IMR-90 (cell line): ENCODE measurements around the gene KLK13. TPM values are rescaled to one million over a fixed set of nuclear protein-coding genes. Genes with fewer than 3 reads are reported as not detected.

ENCODE experiments used
- ATAC-seq: fragments of 200-7000 bp; cut with Tn5 transposase; 2 replicates; pipeline ENCODE4 v1.9.1; 2020; ENCODE audit warnings: low read depth, mild to moderate bottlenecking, moderate library complexity
- BruUV-seq: library from RNA; stranded (reverse); fragments of 400-500 nt; replicated peaks from 2 replicates; lab custom pipeline; 2021; lab: Mats Ljungman, UMichigan
- CTCF ChIA-PET: fragments of 300-600 bp; formaldehyde crosslinking; extraction: SDS; loops from one replicate; lab custom pipeline; 2021; ENCODE audit warnings: antibody characterized with exemption; lab: Yijun Ruan, JAX
- POLR2A ChIA-PET: fragments of 300-600 bp; sonication (Branson Sonifier 250); formaldehyde crosslinking; loops from one replicate; lab custom pipeline; 2022; ENCODE audit warnings: antibody characterized with exemption; ENCODE audit not compliant: unreplicated experiment; lab: Charles Lee
- DNase-seq: peaks from one replicate; pipeline ENCODE4 v3.0.0; 2013
- H2AFZ ChIP-seq: replicated peaks from 2 replicates; pipeline ENCODE3; 2013; ENCODE audit warnings: low read length, mild to moderate bottlenecking; ENCODE audit not compliant: poor library complexity
- H2AK5ac ChIP-seq: 2 replicates; pipeline ENCODE4 v1.6.1; 2013; ENCODE audit warnings: low read depth, low read length, inconsistent platforms
- H2AK9ac ChIP-seq: replicated peaks from 2 replicates; pipeline ENCODE3; 2013; ENCODE audit warnings: mild to moderate bottlenecking, low read depth, low read length, moderate library complexity; ENCODE audit not compliant: poor library complexity
- H2BK120ac ChIP-seq: 2 replicates; pipeline ENCODE4 v1.6.1; 2013; ENCODE audit warnings: low read depth, low read length, inconsistent platforms
- H2BK15ac ChIP-seq: 3 replicates; pipeline ENCODE4 v1.6.1; 2013; ENCODE audit warnings: low read depth, low read length, inconsistent platforms
- H2BK20ac ChIP-seq: 2 replicates; pipeline ENCODE4 v1.6.1; 2013; ENCODE audit warnings: low read depth, mild to moderate bottlenecking, inconsistent platforms, low read length, moderate library complexity
- H2BK5ac ChIP-seq: 2 replicates; pipeline ENCODE4 v1.6.1; 2013; ENCODE audit warnings: mild to moderate bottlenecking, low read depth, low read length, inconsistent platforms; ENCODE audit not compliant: poor library complexity, severe bottlenecking
- H3K14ac ChIP-seq: replicated peaks from 2 replicates; pipeline ENCODE4 v1.6.1; 2013; ENCODE audit warnings: low read depth, low read length, inconsistent platforms
- H3K18ac ChIP-seq: 2 replicates; pipeline ENCODE4 v1.6.1; 2013; ENCODE audit warnings: low read depth, low read length, control low read depth
- H3K23ac ChIP-seq: 2 replicates; pipeline ENCODE4 v1.6.1; 2013; ENCODE audit warnings: low read depth, low read length, inconsistent platforms
- H3K27ac ChIP-seq: 2 replicates; pipeline ENCODE4 v1.5.1; 2013; ENCODE audit warnings: mild to moderate bottlenecking, control low read depth, low read length; ENCODE audit not compliant: insufficient read depth
- H3K27me3 ChIP-seq: 2 replicates; pipeline ENCODE4 v1.6.1; 2013; ENCODE audit warnings: low read length; ENCODE audit not compliant: control insufficient read depth, insufficient read depth
- H3K36me3 ChIP-seq: 2 replicates; pipeline ENCODE4 v1.6.1; 2013; ENCODE audit warnings: low read length, mixed read lengths; ENCODE audit not compliant: control insufficient read depth, insufficient read depth
- H3K4ac ChIP-seq: 2 replicates; pipeline ENCODE4 v1.6.1; 2013; ENCODE audit warnings: low read depth, low read length, inconsistent platforms
- H3K4me1 ChIP-seq: 2 replicates; pipeline ENCODE4 v1.6.1; 2013; ENCODE audit warnings: low read length, mixed read lengths; ENCODE audit not compliant: control insufficient read depth, insufficient read depth
- H3K4me2 ChIP-seq: 2 replicates; pipeline ENCODE4 v1.6.1; 2013; ENCODE audit warnings: low read depth, mild to moderate bottlenecking, control low read depth, low read length, moderate library complexity
- H3K4me3 ChIP-seq: 2 replicates; pipeline ENCODE4 v1.5.1; 2013; ENCODE audit warnings: low read depth, mild to moderate bottlenecking, control low read depth, low read length, moderate library complexity; ENCODE audit not compliant: insufficient read depth
- H3K56ac ChIP-seq: 2 replicates; pipeline ENCODE4 v1.6.1; 2013; ENCODE audit warnings: low read length, inconsistent platforms; ENCODE audit not compliant: insufficient read depth; ENCODE audit errors: extremely low read depth
- H3K79me1 ChIP-seq, 2 experiments: 2 replicates each; pipeline ENCODE4 v1.6.1; 2013; ENCODE audit warnings: low read length in 2 of 2, inconsistent platforms in 1 of 2, low read depth in 1 of 2
- H3K9ac ChIP-seq: 2 replicates; pipeline ENCODE4 v1.6.1; 2013; ENCODE audit warnings: low read depth, low read length, control low read depth
- H3K9me1 ChIP-seq: 2 replicates; pipeline ENCODE4 v1.6.1; 2013; ENCODE audit warnings: low read length, inconsistent platforms; ENCODE audit not compliant: insufficient read depth
- H3K9me3 ChIP-seq: 2 replicates; pipeline ENCODE4 v1.6.1; 2013; ENCODE audit warnings: low read length; ENCODE audit not compliant: control insufficient read depth, insufficient read depth
- H4K20me1 ChIP-seq: 2 replicates; pipeline ENCODE4 v1.6.1; 2013; ENCODE audit warnings: low read length, inconsistent platforms; ENCODE audit not compliant: insufficient read depth
- H4K5ac ChIP-seq: 2 replicates; pipeline ENCODE4 v1.6.1; 2013; ENCODE audit warnings: mild to moderate bottlenecking, low read depth, low read length, control low read depth
- H4K8ac ChIP-seq, 2 experiments: 2 replicates each; pipeline ENCODE4 v1.6.1; 2013; ENCODE audit warnings: low read depth in 2 of 2, low read length in 2 of 2, control low read depth in 1 of 2, inconsistent platforms in 1 of 2
- H4K91ac ChIP-seq: 2 replicates; pipeline ENCODE4 v1.6.1; 2013; ENCODE audit warnings: low read depth, low read length, inconsistent platforms; ENCODE audit not compliant: insufficient read depth
- CEBPB ChIP-seq: IDR thresholded peaks from 2 replicates; pipeline ENCODE4 v1.6.1; 2012; ENCODE audit warnings: low read depth, low read length, improper control_type of control experiment
- CTCF ChIP-seq: conservative IDR thresholded peaks from 2 replicates; pipeline ENCODE4 v1.5.1; 2012; ENCODE audit warnings: mild to moderate bottlenecking, low read depth, low read length, improper control_type of control experiment
- ELK1 ChIP-seq: fragments of 150-350 bp; IDR thresholded peaks from 2 replicates; pipeline ENCODE4 v1.6.1; 2016; ENCODE audit warnings: low read depth, mild to moderate bottlenecking, low read length, moderate library complexity, borderline replicate concordance
- NFE2L2 ChIP-seq: fragments of 150-350 bp; IDR thresholded peaks from 2 replicates; pipeline ENCODE4 v1.6.1; 2016; ENCODE audit warnings: low read depth, mild to moderate bottlenecking, low read length
- RAD21 ChIP-seq: IDR thresholded peaks from 2 replicates; pipeline ENCODE4 v1.6.1; 2012; ENCODE audit warnings: low read length, improper control_type of control experiment
- RCOR1 ChIP-seq: IDR thresholded peaks from 2 replicates; pipeline ENCODE4 v1.6.1; 2012; ENCODE audit warnings: mild to moderate bottlenecking, low read length, improper control_type of control experiment; ENCODE audit not compliant: insufficient replicate concordance
- USF2 ChIP-seq: fragments of 150-350 bp; IDR thresholded peaks from 2 replicates; pipeline ENCODE4 v1.6.1; 2017; ENCODE audit warnings: mild to moderate bottlenecking, antibody characterized with exemption, low read length, low read depth
- WGBS, 2 experiments: methylation state at CpG; one replicate each; pipeline versions ENCODE4 v1.1.5 to v1.1.7; 2013; ENCODE audit warnings: missing lambda C conversion rate in 2 of 2; ENCODE audit not compliant: insufficient read length in 1 of 2; ENCODE audit errors: extremely low coverage in 2 of 2; 5-methylcytosine and 5-hydroxymethylcytosine counted together
- dilution Hi-C: fragments of 300-500 bp; cut with HindIII; formaldehyde crosslinking; loops from one replicate; pipeline ENCODE4 v1.14.3; 2018; ENCODE audit warnings: low sequenced_read_pairs; ENCODE audit not compliant: unreplicated experiment
- in situ Hi-C: fragments of 300-500 bp; cut with MboI; formaldehyde crosslinking; loops from 3 replicates; pipeline ENCODE4 v1.14.3; 2019; ENCODE audit warnings: low sequenced_read_pairs, inconsistent platforms, mixed read lengths
- intact Hi-C: fragments of 100-400 bp; cut with micrococcal nuclease; formaldehyde crosslinking; loops from 2 replicates; pipeline ENCODE4 v1.10.0; 2022
- polyA plus RNA-seq, 3 experiments: library from polyadenylated mRNA; depleted of rRNA; stranded (reverse); fragments of >200 nt; gene quantifications; 2 replicates each; pipeline ENCODE4 v1.2.3, GENCODE V29; 2012; ENCODE audit warnings: low replicate concordance in 1 of 3
- total RNA-seq: library from RNA; depleted of rRNA; stranded (reverse); fragments of >200 nt; gene quantifications from 2 replicates; pipeline ENCODE4 v1.2.3, GENCODE V29; 2012

The KLK13 gene
- total and polyA plus RNA-seq, 2 of the 4 experiments (the other 2 are of a cell fraction) = not detected

GRCh38 chr19:51016798-51017683 is 47.9 kb downstream of the KLK13 start:
- no peak overlapping the region for H3K4me3 ChIP-seq
- peak overlapping the region; percentile 58 for H2AFZ ChIP-seq

More at GRCh38 chr19:51016798-51017683, 47.9 kb downstream of the KLK13 start:
- Histone ChIP-seq H4K20me1 (no peaks in the 10 kb centered on the region), H3K9ac (no peak overlapping the region), H3K27me3 (peaks cover 19% of the 10 kb centered on the region), H2BK120ac (no peak overlapping the region), H4K5ac (no peak overlapping the region), H3K27ac (no peak overlapping the region), H2BK15ac (no peak overlapping the region), H3K4me1 (no peaks in the 10 kb centered on the region), H3K14ac (no peak overlapping the region), H4K8ac (no peak overlapping the region), H2BK20ac (no peak overlapping the region), H2AK5ac (no peak overlapping the region), H3K4me2 (no peak overlapping the region; the same call in 1 of the 2 replicates), H3K4ac (no peak overlapping the region), H3K9me3 (no peaks in the 10 kb centered on the region; the same call in 1 of the 2 replicates), H3K56ac (no peak overlapping the region), H4K91ac (no peak overlapping the region), H2AK9ac (peak overlapping the region; percentile 55), H3K23ac (no peak overlapping the region), H3K79me1 (no peaks in the 10 kb centered on the region), H3K18ac (no peak overlapping the region), H3K36me3 (no peaks in the 10 kb centered on the region), H3K9me1 (no peaks in the 10 kb centered on the region), H2BK5ac (no peak overlapping the region)
- ATAC-seq (peak; percentile 56), DNase-seq (peak; percentile 16)
- POLR2A ChIA-PET = no interaction called here
- intact Hi-C loops (loop anchor here (10.0 kb wide), 1 partner anchor 662 kb away; no protein-coding TSS in a partner anchor), in situ Hi-C loops (no loop called here), dilution Hi-C loops (no loop called here)
- no TSS peak for BruUV-seq
- TF ChIP-seq ELK1 (no peak), USF2 (no peak), CEBPB (no peak), CTCF (peak; percentile 43), NFE2L2 (no peak), RCOR1 (no peak), RAD21 (0 out of 2 replicates have a peak, but pooled peaks have one; percentile 13)
- CTCF ChIA-PET = interaction anchor here (0.8 kb wide), 1 partner anchor 152 kb away, joined by 3 read pairs; no protein-coding TSS in a partner anchor
- 1% methylated on average over 42 of the region's 68 CpGs; no CpG with 5 or more reads in 1 of the 2 experiments for WGBS, 2 experiments
